ENCODE measurements around the gene PIAS1.

GRCh38 chr15:68235022-68235421 is 180.9 kb downstream of the PIAS1 start:
- TF ChIP-seq CTCF (IDR thresholded peaks at IDR 0.05; ENCODE audit: insufficient read depth, low read length) (no peak), POLR2AphosphoS5 (IDR thresholded peaks at IDR 0.05; ENCODE audit: low read depth) (no peak), GABPA (IDR thresholded peaks at IDR 0.05; ENCODE audit: low read depth) (no peak), REST (IDR thresholded peaks at IDR 0.05; ENCODE audit: insufficient replicate concordance, low read depth) (no peak)
